GM23338 (cell line): ENCODE measurements around the gene ZG16B. TPM values are rescaled to one million over a fixed set of nuclear protein-coding genes. Genes with fewer than 3 reads are reported as not detected.
A peak's percentile ranks its signal among the peaks of the same experiment; 100 is the strongest.

Source experiments
- ATAC-seq: fragments of 200-7000 bp; cut with Tn5 transposase; 3 replicates; pipeline ENCODE4 v1.9.1; 2020
- DNase-seq: peaks from one replicate; pipeline ENCODE4 v3.0.0-alpha.2; 2015; ENCODE audit warnings: low spot score
- H2AFZ ChIP-seq: fragments of 200-600 bp; sonication (generic); 2 replicates; pipeline ENCODE4 v1.8.0; 2016; ENCODE audit warnings: antibody characterized with exemption, mild to moderate bottlenecking, moderate library complexity
- H3F3A ChIP-seq: fragments of 200-600 bp; sonication (generic); replicated peaks from 2 replicates; pipeline ENCODE4 v1.8.0; 2017; ENCODE audit warnings: antibody characterized with exemption, mixed run types, low read depth
- H3K27ac ChIP-seq: fragments of 200-600 bp; sonication (generic); 2 replicates; pipeline ENCODE4 v1.6.1; 2016; ENCODE audit warnings: low read depth
- H3K27me3 ChIP-seq: fragments of 200-600 bp; sonication (generic); 2 replicates; pipeline ENCODE4 v1.8.0; 2016; ENCODE audit warnings: mild to moderate bottlenecking, mixed run types, moderate library complexity; ENCODE audit not compliant: insufficient read depth
- H3K36me3 ChIP-seq: fragments of 200-600 bp; sonication (generic); 2 replicates; pipeline ENCODE4 v1.8.0; 2016; ENCODE audit warnings: mild to moderate bottlenecking; ENCODE audit not compliant: insufficient read depth
- H3K4me1 ChIP-seq: fragments of 200-600 bp; sonication (generic); 2 replicates; pipeline ENCODE4 v1.8.0; 2016; ENCODE audit warnings: mild to moderate bottlenecking, moderate library complexity; ENCODE audit not compliant: insufficient read depth
- H3K4me2 ChIP-seq: fragments of 200-600 bp; sonication (generic); 2 replicates; pipeline ENCODE4 v1.7.1; 2017; ENCODE audit warnings: mixed run types
- H3K4me3 ChIP-seq: fragments of 200-600 bp; sonication (generic); 2 replicates; pipeline ENCODE4 v1.6.1; 2016; ENCODE audit warnings: mixed run types
- H3K79me2 ChIP-seq: fragments of 200-600 bp; sonication (generic); replicated peaks from 2 replicates; pipeline ENCODE4 v1.8.0; 2017; ENCODE audit warnings: mild to moderate bottlenecking; ENCODE audit not compliant: insufficient read depth
- H3K9me2 ChIP-seq: fragments of 200-600 bp; sonication (generic); 2 replicates; pipeline ENCODE4 v1.8.0; 2017; ENCODE audit not compliant: insufficient read depth
- H4K20me1 ChIP-seq: fragments of 200-600 bp; sonication (generic); replicated peaks from 2 replicates; pipeline ENCODE4 v1.8.0; 2017; ENCODE audit warnings: mild to moderate bottlenecking; ENCODE audit not compliant: insufficient read depth
- H3K27ac Mint-ChIP-seq: 2 replicates; pipeline ENCODE4 v1.8.0; 2020; ENCODE audit warnings: inconsistent platforms, mild to moderate bottlenecking, moderate library complexity, mixed read lengths
- H3K27me3 Mint-ChIP-seq: 3 replicates; pipeline ENCODE4 v1.8.0; 2022; ENCODE audit warnings: low read depth, mild to moderate bottlenecking, moderate library complexity, mixed read lengths, inconsistent platforms; ENCODE audit not compliant: insufficient read depth, poor library complexity
- H3K36me3 Mint-ChIP-seq: 3 replicates; pipeline ENCODE4 v1.8.0; 2021; ENCODE audit warnings: low read depth, mild to moderate bottlenecking, inconsistent platforms, moderate library complexity, mixed read lengths
- H3K4me1 Mint-ChIP-seq: 3 replicates; pipeline ENCODE4 v1.8.0; 2020; ENCODE audit warnings: mild to moderate bottlenecking, inconsistent platforms, mixed read lengths
- H3K4me3 Mint-ChIP-seq: 3 replicates; pipeline ENCODE4 v1.8.0; 2021; ENCODE audit warnings: moderate library complexity, mild to moderate bottlenecking, inconsistent platforms, mixed read lengths
- H3K9me3 Mint-ChIP-seq: 3 replicates; pipeline ENCODE4 v1.8.0; 2020; ENCODE audit warnings: moderate library complexity, mild to moderate bottlenecking, inconsistent platforms, mixed read lengths
- CREB1 ChIP-seq: fragments of 250-450 bp; sonication (Bioruptor Pico); IDR thresholded peaks from 2 replicates; pipeline ENCODE4 v1.5.0; 2020; ENCODE audit warnings: low read depth, mild to moderate bottlenecking, moderate library complexity
- CTCF ChIP-seq, 2 experiments: fragments of 200-600 bp in 1 of 2; sonication (generic) in 1 of 2; conservative IDR thresholded peaks; 2 replicates each; pipeline versions ENCODE4 v1.5.1 to v1.6.1; 2016 to 2017; ENCODE audit warnings: antibody characterized with exemption in 2 of 2, low read depth in 2 of 2, mild to moderate bottlenecking in 2 of 2, moderate library complexity in 1 of 2
- EZH2 ChIP-seq: fragments of 200-600 bp; sonication (generic); IDR thresholded peaks from one replicate; pipeline ENCODE4 v1.8.0; 2017; ENCODE audit warnings: antibody characterized with exemption, mild to moderate bottlenecking, low read depth; ENCODE audit not compliant: unreplicated experiment
- NANOG ChIP-seq: IDR thresholded peaks from 2 replicates; pipeline ENCODE4 v1.6.1; 2016; ENCODE audit warnings: antibody characterized with exemption, borderline replicate concordance
- POLR2AphosphoS5 ChIP-seq: IDR thresholded peaks from 2 replicates; pipeline ENCODE4 v1.6.1; 2016; ENCODE audit warnings: antibody characterized with exemption, low read depth
- REST ChIP-seq: IDR thresholded peaks from one replicate; pipeline ENCODE4 v1.6.1; 2018; ENCODE audit warnings: antibody characterized with exemption; ENCODE audit not compliant: unreplicated experiment
- ZNF114 ChIP-seq: fragments of 250-450 bp; sonication (Bioruptor Pico); IDR thresholded peaks from 2 replicates; pipeline ENCODE4 v1.5.0; 2020; ENCODE audit warnings: mild to moderate bottlenecking, moderate library complexity
- ZNF331 ChIP-seq: fragments of 250-450 bp; sonication (Bioruptor Pico); IDR thresholded peaks from 2 replicates; pipeline ENCODE4 v1.5.0; 2020; ENCODE audit warnings: low read depth, mild to moderate bottlenecking, moderate library complexity
- ZNF462 ChIP-seq: fragments of 250-450 bp; sonication (Bioruptor Pico); IDR thresholded peaks from 2 replicates; pipeline ENCODE4 v1.5.0; 2020; ENCODE audit warnings: mild to moderate bottlenecking, moderate library complexity
- polyA plus RNA-seq: library from polyadenylated mRNA; unstranded; fragments of >200 nt; fragmentation: Nextera tagmentation; extraction: Ambion mirVana; gene quantifications from 2 replicates; pipeline ENCODE4 v1.2.1, GENCODE V29; 2016
- total RNA-seq: library from RNA; depleted of rRNA; stranded (reverse); fragments of >200 nt; shearing (Covaris generic); gene quantifications from 2 replicates; pipeline ENCODE4 v1.2.3, GENCODE V29; 2014
- TF ChIP-seq, protein P1 (sequence below): IDR thresholded peaks from 2 replicates; pipeline ENCODE4 v1.6.1; 2016; ENCODE audit warnings: antibody characterized with exemption

ZG16B gene
- total and polyA plus RNA-seq, 2 experiments from 2014 or later, result not detected

DNA sequence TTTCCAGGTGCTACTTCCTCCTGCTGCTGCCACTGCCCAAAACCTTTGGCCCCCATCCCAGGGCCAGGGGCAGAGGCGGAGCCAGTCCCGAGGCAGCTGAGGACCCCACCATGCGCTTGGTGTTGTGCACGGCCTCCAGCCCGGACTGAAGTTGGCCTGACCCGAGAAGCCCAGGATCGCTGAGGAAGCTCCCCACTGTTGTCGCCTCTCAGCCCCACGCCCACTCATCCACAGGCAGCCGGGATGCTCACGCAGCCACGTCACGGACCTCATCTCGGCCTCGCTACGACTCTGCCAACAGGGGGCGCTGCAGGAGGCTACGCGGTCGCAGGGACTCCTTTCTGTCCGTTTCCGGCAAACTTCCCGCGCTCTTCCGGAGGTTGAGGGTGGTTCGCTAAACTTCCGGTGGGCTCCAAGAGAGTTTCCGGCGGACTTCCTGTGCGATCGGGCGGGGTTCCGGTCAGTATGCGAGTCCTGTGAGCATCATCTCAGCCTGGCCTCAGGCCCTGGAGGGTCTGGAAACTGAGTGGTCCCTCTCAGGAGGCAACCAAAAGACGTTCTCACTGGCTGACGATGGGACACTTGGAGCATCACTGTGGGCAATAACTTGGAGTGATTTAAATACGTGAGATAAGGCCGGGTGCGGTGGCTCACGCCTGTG, 12.4 kb downstream of the ZG16B start:
- Histone ChIP-seq H3K79me2 (no peaks in the 10 kb centered on the region), H3K4me1 (no peaks in the 10 kb centered on the region), H3K36me3 (no peaks in the 10 kb centered on the region), H3K4me2 (peak overlapping the region; percentile 54; the same call in 1 of the 2 replicates), H2AFZ (peak overlapping the region; percentile 87), H3K27ac (no peak overlapping the region), H3F3A (no peaks in the 10 kb centered on the region; the same call in 1 of the 2 replicates), H3K4me3 (no peak overlapping the region; the same call in 1 of the 2 replicates), H3K27me3 (peaks cover 13% of the 10 kb centered on the region; the same call in 1 of the 2 replicates), H4K20me1 (no peaks in the 10 kb centered on the region), H3K9me2 (no peaks in the 10 kb centered on the region)
- DNase-seq (peak; percentile 94), ATAC-seq (peak; percentile 68)
- Mint-ChIP-seq H3K27ac (no peak overlapping the region), H3K36me3 (no peaks in the 10 kb centered on the region), H3K27me3 (peaks cover 14% of the 10 kb centered on the region), H3K9me3 (peaks cover 7% of the 10 kb centered on the region), H3K4me3 (0 out of 3 replicates have a peak overlapping the region, but pooled peaks have one; percentile 4), H3K4me1 (peaks cover 5% of the 10 kb centered on the region; the same call in 2 of the 3 replicates)
- TF ChIP-seq ZNF114 (CRISPR knock-in tag) (no peak), POLR2AphosphoS5 (no peak), REST (no peak), ZNF331 (no peak), ZNF462 (CRISPR knock-in tag) (no peak), NANOG (no peak), EZH2 (no peak), CTCF (conservative IDR thresholded peaks at IDR 0.05; ENCODE audit: low read depth in 2 of 2) (peak; percentile 83 to 96), CREB1 (CRISPR knock-in tag) (peak; percentile 77)
- TF ChIP-seq, protein P1, sequence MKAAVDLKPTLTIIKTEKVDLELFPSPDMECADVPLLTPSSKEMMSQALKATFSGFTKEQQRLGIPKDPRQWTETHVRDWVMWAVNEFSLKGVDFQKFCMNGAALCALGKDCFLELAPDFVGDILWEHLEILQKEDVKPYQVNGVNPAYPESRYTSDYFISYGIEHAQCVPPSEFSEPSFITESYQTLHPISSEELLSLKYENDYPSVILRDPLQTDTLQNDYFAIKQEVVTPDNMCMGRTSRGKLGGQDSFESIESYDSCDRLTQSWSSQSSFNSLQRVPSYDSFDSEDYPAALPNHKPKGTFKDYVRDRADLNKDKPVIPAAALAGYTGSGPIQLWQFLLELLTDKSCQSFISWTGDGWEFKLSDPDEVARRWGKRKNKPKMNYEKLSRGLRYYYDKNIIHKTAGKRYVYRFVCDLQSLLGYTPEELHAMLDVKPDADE, result no peak
